WERI-Rb-1 (cell line): Measurements from ENCODE around the gene LONP2.

ENCODE experiments used
- DNase-seq: peaks from one replicate; pipeline ENCODE4 v3.0.0-alpha.2; 2020
- H3K27ac ChIP-seq: fragments of 250-450 bp; sonication (Bioruptor Pico); 2 replicates; pipeline ENCODE4 v1.5.1; 2020; ENCODE audit warnings: mild to moderate bottlenecking, moderate library complexity
- H3K27me3 ChIP-seq: fragments of 250-450 bp; sonication (Bioruptor Pico); 2 replicates; pipeline ENCODE4 v1.5.1; 2021; ENCODE audit warnings: mild to moderate bottlenecking, low read depth, moderate library complexity; ENCODE audit not compliant: insufficient read depth, severe bottlenecking
- H3K36me3 ChIP-seq: fragments of 250-450 bp; sonication (Bioruptor Pico); 2 replicates; pipeline ENCODE4 v1.5.1; 2020; ENCODE audit warnings: mild to moderate bottlenecking, moderate library complexity
- H3K4me3 ChIP-seq: 2 replicates; pipeline ENCODE4 v1.5.1; 2011; ENCODE audit warnings: low read depth, mild to moderate bottlenecking, control low read depth, low read length
- H3K9me3 ChIP-seq: fragments of 250-450 bp; sonication (Bioruptor Pico); 2 replicates; pipeline ENCODE4 v1.5.1; 2021; ENCODE audit warnings: mild to moderate bottlenecking, moderate library complexity; ENCODE audit not compliant: severe bottlenecking
- TF ChIP-seq, protein P1 (sequence below): IDR thresholded peaks from 2 replicates; pipeline ENCODE4 v1.5.1; 2011; ENCODE audit warnings: low read depth, mild to moderate bottlenecking, control low read depth, inconsistent platforms, low read length

Gene LONP2

DNA sequence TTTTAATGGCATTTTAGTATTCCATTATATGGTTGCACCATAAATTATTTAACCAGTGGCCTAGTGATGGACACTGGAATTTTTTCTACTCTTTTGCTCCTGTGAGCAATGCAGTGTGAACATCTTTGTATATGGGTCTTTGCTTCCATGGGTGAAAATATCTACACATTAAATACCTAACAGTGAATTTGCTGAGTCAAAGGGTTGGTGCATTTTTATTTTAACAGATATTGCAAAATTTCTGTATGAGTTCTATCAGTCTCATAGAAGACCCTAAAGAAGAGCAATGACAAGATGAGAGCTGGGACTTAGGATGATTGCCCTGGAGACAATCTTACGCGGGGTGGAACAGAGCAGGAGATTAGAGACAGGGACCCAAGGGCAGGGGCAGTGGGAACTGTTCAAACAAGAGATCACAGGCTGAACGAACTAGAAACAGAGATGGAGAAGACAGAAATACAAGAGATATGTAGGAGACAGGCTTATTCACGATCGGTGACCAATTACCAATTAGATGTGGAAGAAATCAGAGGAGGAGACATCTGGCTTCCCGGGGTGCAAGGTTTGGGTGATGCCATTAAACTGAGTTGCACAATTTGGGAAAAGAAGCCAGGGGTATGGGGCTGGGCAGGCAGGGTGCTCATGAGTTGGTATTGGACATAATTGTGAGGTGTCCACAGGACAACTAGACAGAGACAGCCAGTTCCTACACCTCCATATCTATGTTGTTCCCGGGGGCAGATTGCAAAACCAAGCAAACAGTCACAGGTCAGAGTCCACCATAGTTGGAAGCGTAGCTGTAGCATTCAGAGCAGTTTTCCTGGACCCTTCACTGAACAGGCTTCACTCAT, 39.9 kb upstream of the LONP2 start:
- TF ChIP-seq, protein P1, sequence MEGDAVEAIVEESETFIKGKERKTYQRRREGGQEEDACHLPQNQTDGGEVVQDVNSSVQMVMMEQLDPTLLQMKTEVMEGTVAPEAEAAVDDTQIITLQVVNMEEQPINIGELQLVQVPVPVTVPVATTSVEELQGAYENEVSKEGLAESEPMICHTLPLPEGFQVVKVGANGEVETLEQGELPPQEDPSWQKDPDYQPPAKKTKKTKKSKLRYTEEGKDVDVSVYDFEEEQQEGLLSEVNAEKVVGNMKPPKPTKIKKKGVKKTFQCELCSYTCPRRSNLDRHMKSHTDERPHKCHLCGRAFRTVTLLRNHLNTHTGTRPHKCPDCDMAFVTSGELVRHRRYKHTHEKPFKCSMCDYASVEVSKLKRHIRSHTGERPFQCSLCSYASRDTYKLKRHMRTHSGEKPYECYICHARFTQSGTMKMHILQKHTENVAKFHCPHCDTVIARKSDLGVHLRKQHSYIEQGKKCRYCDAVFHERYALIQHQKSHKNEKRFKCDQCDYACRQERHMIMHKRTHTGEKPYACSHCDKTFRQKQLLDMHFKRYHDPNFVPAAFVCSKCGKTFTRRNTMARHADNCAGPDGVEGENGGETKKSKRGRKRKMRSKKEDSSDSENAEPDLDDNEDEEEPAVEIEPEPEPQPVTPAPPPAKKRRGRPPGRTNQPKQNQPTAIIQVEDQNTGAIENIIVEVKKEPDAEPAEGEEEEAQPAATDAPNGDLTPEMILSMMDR = no peak
- DNase-seq = no peak
- H3K36me3 ChIP-seq = no peaks in the 10 kb centered on the region
- no peaks in the 10 kb centered on the region for H3K27me3 ChIP-seq
- no peak overlapping the region for H3K4me3 ChIP-seq
- H3K9me3 ChIP-seq = no peaks in the 10 kb centered on the region
- no peak overlapping the region for H3K27ac ChIP-seq

DNA sequence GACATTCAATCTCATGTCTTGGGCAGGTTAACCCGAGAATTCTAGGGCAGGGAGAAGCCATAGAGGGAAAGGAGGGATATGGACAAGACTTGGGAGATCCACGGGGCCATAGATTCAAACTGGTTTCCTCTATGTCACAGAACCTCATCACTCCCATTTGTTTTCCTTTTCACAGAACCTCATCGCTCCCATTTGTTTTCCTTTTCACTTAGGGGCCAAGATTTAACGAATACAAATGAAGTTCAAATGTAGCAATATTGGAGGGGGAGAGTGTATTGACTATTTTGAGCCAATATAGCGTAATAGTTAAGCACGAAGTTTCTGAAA, 39.3 kb upstream of the LONP2 start:
- H3K36me3 ChIP-seq = no peaks in the 10 kb centered on the region
- no peak overlapping the region for H3K27ac ChIP-seq
- H3K9me3 ChIP-seq = no peaks in the 10 kb centered on the region
- no peaks in the 10 kb centered on the region for H3K27me3 ChIP-seq
- DNase-seq = no peak
- no peak overlapping the region for H3K4me3 ChIP-seq
- TF ChIP-seq, protein P1 = no peak

DNA sequence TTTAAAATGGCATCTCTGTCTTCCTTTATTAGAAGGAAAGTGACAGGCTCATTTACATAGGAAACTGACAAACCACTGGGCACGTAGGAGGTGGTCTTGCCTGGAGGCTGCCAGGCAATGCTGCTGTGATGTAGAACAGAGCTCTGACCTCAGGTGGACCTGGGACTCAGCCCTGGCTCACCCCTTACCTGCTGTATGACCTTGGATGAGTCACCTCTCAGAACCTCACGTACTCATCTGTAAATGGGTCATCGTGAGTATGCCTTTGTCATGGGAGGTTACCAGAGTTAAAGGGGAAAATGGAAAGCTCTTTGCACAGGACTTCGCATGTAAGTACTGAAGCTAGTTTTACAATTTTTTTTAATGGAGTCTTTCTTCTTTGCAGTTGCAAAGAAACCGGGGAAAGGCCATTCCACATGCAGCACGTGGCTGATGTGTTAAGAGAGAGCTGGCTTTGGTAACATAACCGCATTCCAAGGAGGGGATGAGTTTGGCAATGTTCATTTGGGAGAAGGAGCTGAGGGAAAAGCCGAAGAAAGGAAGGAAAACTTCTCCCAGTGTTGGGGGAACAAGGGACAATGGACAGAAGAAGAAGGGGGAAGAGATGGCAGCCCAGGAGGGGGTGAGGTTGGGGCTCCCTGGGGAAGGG, 37.4 kb upstream of the LONP2 start:
- Histone ChIP-seq H3K9me3 (no peaks in the 10 kb centered on the region), H3K27me3 (no peaks in the 10 kb centered on the region), H3K36me3 (no peaks in the 10 kb centered on the region), H3K27ac (no peak overlapping the region), H3K4me3 (no peak overlapping the region)
- TF ChIP-seq, protein P1 = no peak
- no peak for DNase-seq

DNA sequence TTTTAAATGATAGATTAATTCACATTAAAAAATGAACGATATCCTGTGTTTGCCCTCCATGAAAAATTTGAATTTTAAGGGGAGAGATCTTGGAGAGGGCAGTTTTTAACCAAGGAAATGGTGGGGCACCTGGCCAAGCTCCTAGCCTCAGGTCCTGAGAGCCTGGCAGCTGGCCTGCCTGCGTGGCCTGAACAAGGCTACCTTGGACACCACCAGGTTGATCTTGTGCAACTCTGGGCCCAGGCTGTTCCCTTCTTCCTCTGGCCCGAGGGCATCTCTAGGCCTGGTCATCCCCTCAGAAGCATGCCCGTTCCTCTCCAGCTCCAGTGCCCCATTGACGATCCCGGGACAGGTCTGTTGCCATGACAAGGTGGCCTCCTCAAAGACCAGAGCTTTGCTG, 33.4 kb upstream of the LONP2 start:
- no peak for DNase-seq
- Histone ChIP-seq H3K9me3 (no peaks in the 10 kb centered on the region), H3K36me3 (no peaks in the 10 kb centered on the region), H3K27ac (no peak overlapping the region), H3K4me3 (no peak overlapping the region), H3K27me3 (no peaks in the 10 kb centered on the region)
- TF ChIP-seq, protein P1 = no peak

DNA sequence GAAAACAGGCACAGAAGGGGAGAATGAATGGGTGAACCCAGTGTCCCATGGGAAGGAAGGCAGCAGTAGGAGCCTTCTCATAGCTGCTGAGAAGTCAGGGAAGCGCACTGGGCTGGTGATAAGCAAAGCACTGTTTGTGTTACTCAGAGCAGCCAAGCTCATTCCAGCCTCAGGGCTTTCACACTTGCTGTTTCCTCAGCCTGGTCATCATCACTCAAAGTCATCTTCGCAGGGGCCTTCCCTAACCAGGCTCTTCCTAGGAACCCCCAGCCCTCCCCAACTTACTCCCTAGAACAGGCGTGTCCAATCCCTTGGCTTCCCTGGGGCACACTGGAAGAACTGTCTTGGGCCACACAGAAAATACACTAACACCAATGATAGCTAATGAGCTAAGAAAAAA, 32.1 kb upstream of the LONP2 start:
- Histone ChIP-seq H3K36me3 (no peaks in the 10 kb centered on the region), H3K27me3 (no peaks in the 10 kb centered on the region), H3K27ac (no peak overlapping the region), H3K9me3 (no peaks in the 10 kb centered on the region), H3K4me3 (no peak overlapping the region)
- no peak for DNase-seq
- TF ChIP-seq, protein P1 = no peak

DNA sequence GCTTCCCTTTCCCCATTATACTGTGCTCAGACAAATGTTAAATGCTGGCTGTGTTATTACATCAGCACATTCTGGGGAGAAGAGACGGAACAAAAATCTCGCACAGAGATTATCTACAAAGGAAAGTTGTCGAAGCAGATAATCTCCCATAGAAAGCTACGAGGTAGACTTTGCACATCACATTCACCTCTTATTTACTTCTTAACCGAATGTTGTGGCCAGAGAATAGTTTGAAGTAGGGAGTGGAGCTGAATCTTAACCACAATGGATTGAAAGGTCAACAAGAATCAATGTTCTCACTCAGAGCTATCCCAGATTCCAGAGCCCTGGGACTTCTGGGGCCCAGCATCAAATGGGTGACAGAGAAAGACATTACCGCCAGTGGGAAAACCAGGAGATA, 28.4 kb upstream of the LONP2 start:
- TF ChIP-seq, protein P1 = no peak
- H3K36me3 ChIP-seq = no peaks in the 10 kb centered on the region
- no peaks in the 10 kb centered on the region for H3K27me3 ChIP-seq
- H3K27ac ChIP-seq = no peak overlapping the region
- H3K9me3 ChIP-seq = no peaks in the 10 kb centered on the region
- DNase-seq = no peak
- no peak overlapping the region for H3K4me3 ChIP-seq
